Cardiac muscle cell (in vitro differentiated cells and primary cell): ENCODE measurements around the gene CHRDL2. TPM values are rescaled to one million over a fixed set of nuclear protein-coding genes. Genes with fewer than 3 reads are reported as not detected.

Source experiments
- DNase-seq, 2 donors: peaks; one replicate each; pipeline versions ENCODE4 v3.0.0 to v3.0.0-alpha.2; 2010 to 2017; ENCODE audit warnings: low read depth in 1 of 2, low spot score in 1 of 2
- H3K27ac ChIP-seq: fragments of 200-600 bp; sonication (generic); 2 replicates; pipeline ENCODE4 v1.5.1; 2016
- H3K27me3 ChIP-seq: fragments of 200-600 bp; sonication (generic); 2 replicates; pipeline ENCODE4 v1.6.0; 2016; ENCODE audit warnings: control low read depth
- H3K36me3 ChIP-seq: fragments of 200-600 bp; sonication (generic); 2 replicates; pipeline ENCODE4 v1.5.1; 2016; ENCODE audit warnings: control low read depth
- H3K4me1 ChIP-seq: fragments of 200-600 bp; sonication (generic); 2 replicates; pipeline ENCODE4 v1.8.1; 2017; ENCODE audit warnings: low read depth, mild to moderate bottlenecking, mixed run types
- H3K4me3 ChIP-seq: fragments of 200-600 bp; sonication (generic); 2 replicates; pipeline ENCODE4 v1.5.1; 2016; ENCODE audit warnings: mild to moderate bottlenecking
- H3K9me3 ChIP-seq: fragments of 200-600 bp; sonication (generic); 2 replicates; pipeline ENCODE4 v1.5.1; 2017; ENCODE audit warnings: low read depth, mild to moderate bottlenecking, control low read depth
- CTCF ChIP-seq: IDR thresholded peaks from 2 replicates; pipeline ENCODE4 v1.5.1; 2012; ENCODE audit warnings: low read depth, mild to moderate bottlenecking, low read length
- polyA plus RNA-seq: library from polyadenylated mRNA; unstranded; fragments of >200 nt; fragmentation: Nextera tagmentation; extraction: Ambion mirVana; gene quantifications from 2 replicates; pipeline ENCODE4 v1.2.1, GENCODE V29; 2016
- total RNA-seq: library from RNA; depleted of rRNA; stranded (reverse); fragments of >200 nt; gene quantifications from 2 replicates; pipeline ENCODE4 v1.2.3, GENCODE V29; 2016

Gene CHRDL2, protein sequence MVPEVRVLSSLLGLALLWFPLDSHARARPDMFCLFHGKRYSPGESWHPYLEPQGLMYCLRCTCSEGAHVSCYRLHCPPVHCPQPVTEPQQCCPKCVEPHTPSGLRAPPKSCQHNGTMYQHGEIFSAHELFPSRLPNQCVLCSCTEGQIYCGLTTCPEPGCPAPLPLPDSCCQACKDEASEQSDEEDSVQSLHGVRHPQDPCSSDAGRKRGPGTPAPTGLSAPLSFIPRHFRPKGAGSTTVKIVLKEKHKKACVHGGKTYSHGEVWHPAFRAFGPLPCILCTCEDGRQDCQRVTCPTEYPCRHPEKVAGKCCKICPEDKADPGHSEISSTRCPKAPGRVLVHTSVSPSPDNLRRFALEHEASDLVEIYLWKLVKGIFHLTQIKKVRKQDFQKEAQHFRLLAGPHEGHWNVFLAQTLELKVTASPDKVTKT
- not detected in 2 replicates for total RNA-seq
- not detected in 2 replicates for polyA plus RNA-seq

- H3K27ac ChIP-seq, result no peak within 1 kb of the TSS
- H3K4me1 ChIP-seq, result no peaks in the 10 kb centered on the region
- peak within 1 kb of the TSS; percentile 29 for H3K4me3 ChIP-seq
- peak; percentile 60 to 62 for DNase-seq
- H3K36me3 ChIP-seq, result no peaks in the 10 kb centered on the region
- H3K9me3 ChIP-seq, result no peaks in the 10 kb centered on the region
- no peak for TF ChIP-seq CTCF
- peaks cover 83% of the 10 kb centered on the region for H3K27me3 ChIP-seq
Measured at GRCh38 chr11:74731301-74732094, at the start of gene CHRDL2. Gene CHRDL2, minus strand, starts transcription at chr11:74731426. Its CDS starts 538 bp downstream, at chr11:74730888.

DNA sequence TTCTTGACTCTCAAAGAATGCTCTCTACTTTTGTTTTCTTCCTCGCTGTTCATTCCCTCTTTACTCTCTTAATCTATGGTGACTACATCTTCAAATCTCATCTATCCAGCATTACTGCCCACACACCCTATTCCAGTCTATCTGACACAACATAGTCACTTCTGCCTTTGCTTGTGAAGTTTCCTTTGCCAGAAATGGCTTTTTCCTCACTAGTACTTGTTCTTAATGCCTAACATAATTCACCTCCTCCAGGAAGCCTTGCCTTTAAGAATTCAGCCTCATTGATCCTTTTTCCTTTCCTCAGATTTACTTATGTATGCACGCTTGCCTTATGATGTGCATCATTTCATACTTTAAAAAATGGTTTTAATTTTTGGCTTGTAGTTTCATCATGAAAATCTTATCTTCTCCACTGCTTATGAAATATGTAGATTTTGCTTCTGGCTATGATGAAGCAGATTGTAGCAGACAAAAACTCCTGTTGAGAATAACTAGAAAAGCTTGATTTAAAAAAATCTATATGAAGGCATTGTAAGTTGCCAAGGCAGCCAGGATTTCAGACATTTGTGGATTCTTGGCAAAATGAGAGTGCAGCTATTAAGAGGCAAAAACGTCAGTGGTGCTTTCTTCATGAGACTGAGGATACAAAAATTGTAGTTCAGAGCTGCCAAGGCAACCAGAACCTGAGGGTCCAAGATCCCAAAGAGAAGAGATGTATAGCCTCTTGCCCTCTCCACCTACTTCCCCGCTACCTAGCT is 49.2 kb upstream of the CHRDL2 start:
- Histone ChIP-seq H3K36me3 (no peaks in the 10 kb centered on the region), H3K27me3 (no peaks in the 10 kb centered on the region), H3K27ac (no peak overlapping the region), H3K4me1 (no peaks in the 10 kb centered on the region), H3K4me3 (no peak overlapping the region), H3K9me3 (no peaks in the 10 kb centered on the region)
- peak in 1 of 2 donors; percentile 41 for DNase-seq
- TF ChIP-seq CTCF, result no peak

DNA sequence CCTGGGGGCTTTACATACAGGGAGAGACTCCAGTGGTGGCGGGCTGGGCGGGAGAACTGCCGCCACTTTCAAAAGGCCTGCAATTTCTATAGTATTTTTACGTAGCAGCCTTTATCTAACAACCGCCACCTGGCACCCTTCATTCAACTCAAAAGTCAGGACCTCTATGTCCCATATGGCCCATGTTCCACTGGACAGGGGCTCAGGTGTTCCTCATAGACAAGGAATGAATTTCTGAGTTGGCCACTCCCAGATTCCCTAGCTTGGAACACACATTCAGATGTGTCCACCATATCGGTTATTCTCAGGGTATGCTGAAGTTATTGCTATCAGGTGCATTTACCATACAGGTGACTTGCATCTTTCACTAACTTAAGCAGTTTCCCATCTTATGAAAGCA is 47.4 kb upstream of the CHRDL2 start:
- Histone ChIP-seq H3K27me3 (no peaks in the 10 kb centered on the region), H3K4me3 (no peak overlapping the region), H3K9me3 (no peaks in the 10 kb centered on the region), H3K36me3 (no peaks in the 10 kb centered on the region), H3K4me1 (no peaks in the 10 kb centered on the region), H3K27ac (no peak overlapping the region)
- no peak for TF ChIP-seq CTCF
- DNase-seq, result no peak

DNA sequence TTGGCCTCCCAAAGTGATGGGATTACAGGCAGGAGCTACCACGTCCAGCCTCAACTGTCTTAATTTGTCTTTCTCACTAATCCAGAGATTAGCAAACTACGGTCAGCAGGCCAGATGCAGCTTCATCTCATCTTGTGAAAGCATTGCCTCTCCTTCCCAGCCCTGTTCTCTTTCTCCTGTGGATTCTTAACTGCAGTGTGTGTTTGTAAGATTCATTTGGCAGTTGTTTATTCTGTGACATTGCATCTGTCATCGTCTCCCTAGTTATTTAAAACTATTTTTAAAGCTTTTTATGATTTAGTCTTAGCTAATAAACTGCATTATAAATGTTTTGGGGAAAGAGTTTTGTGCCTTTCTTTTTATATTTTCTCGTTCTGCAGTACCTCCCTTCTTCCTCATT is 46.7 kb upstream of the CHRDL2 start:
- no peaks in the 10 kb centered on the region for H3K4me1 ChIP-seq
- DNase-seq, result no peak
- no peak for TF ChIP-seq CTCF
- no peaks in the 10 kb centered on the region for H3K9me3 ChIP-seq
- no peak overlapping the region for H3K4me3 ChIP-seq
- no peak overlapping the region for H3K27ac ChIP-seq
- H3K36me3 ChIP-seq, result no peaks in the 10 kb centered on the region
- no peaks in the 10 kb centered on the region for H3K27me3 ChIP-seq

DNA sequence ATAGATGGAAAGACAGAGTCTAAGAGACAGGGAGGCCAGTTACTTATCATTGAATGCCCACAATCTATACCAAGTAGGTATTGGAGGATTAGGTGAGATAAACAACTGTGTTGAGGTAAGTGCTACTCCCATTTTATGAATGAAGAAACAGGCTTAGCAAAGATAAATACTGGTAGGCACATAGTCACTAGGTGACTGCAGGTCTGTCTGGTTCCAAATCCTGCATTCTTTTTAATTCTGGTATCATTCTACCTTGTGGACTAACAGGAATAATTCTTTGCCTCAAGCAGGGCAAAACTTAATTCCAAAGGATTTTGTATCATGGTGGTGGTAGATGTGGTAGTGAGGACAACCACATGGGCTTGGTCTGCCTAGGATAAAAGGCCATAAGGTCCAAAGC is 45.8 kb upstream of the CHRDL2 start:
- H3K4me3 ChIP-seq, result no peak overlapping the region
- DNase-seq, result no peak
- no peak overlapping the region for H3K27ac ChIP-seq
- H3K36me3 ChIP-seq, result no peaks in the 10 kb centered on the region
- no peaks in the 10 kb centered on the region for H3K4me1 ChIP-seq
- TF ChIP-seq CTCF, result no peak
- no peaks in the 10 kb centered on the region for H3K27me3 ChIP-seq
- H3K9me3 ChIP-seq, result no peaks in the 10 kb centered on the region
